CD4-positive, alpha-beta memory T cell (primary cell): ENCODE data around the gene SCAMP5. TPM values are rescaled to one million over a fixed set of nuclear protein-coding genes. Genes with fewer than 3 reads are reported as not detected.

Source experiments
- CTCF ChIA-PET: fragments of 350-600 bp; sonication (Branson Sonifier 250); formaldehyde crosslinking; loops from one replicate; lab custom pipeline; 2021; ENCODE audit warnings: inconsistent platforms; ENCODE audit not compliant: partially characterized antibody; lab: Charles Lee
- POLR2A ChIA-PET: fragments of 350-600 bp; sonication (Branson Sonifier 250); formaldehyde crosslinking; loops from one replicate; lab custom pipeline; 2021; ENCODE audit not compliant: partially characterized antibody; lab: Charles Lee
- DNase-seq, 5 donors: peaks; one replicate each; pipeline versions ENCODE4 v3.0.0 to v3.0.0-alpha.2; 2020 to 2022; ENCODE audit warnings: mixed read lengths in 1 of 5
- H3K27ac ChIP-seq: one replicate; pipeline ENCODE4 v1.7.0; 2013; ENCODE audit warnings: low read depth, low read length
- H3K27me3 ChIP-seq: 2 replicates; pipeline ENCODE4 v1.7.0; 2013; ENCODE audit warnings: mild to moderate bottlenecking, low read length, moderate library complexity; ENCODE audit not compliant: insufficient read depth
- H3K36me3 ChIP-seq: 2 replicates; pipeline ENCODE4 v1.7.0; 2013; ENCODE audit warnings: mild to moderate bottlenecking, low read length, moderate library complexity; ENCODE audit not compliant: insufficient read depth
- H3K4me1 ChIP-seq: 2 replicates; pipeline ENCODE4 v1.7.0; 2013; ENCODE audit warnings: mild to moderate bottlenecking, low read length, moderate library complexity; ENCODE audit not compliant: insufficient read depth
- H3K4me3 ChIP-seq, 2 donors: one replicate each; pipeline ENCODE4 v1.7.0; 2013; ENCODE audit warnings: low read length in 2 of 2, mild to moderate bottlenecking in 1 of 2
- H3K9me3 ChIP-seq, 2 donors: one replicate each; pipeline ENCODE4 v1.7.0; 2013; ENCODE audit warnings: low read length in 2 of 2, control low read depth in 1 of 2; ENCODE audit not compliant: control insufficient read depth in 1 of 2
- H3K27ac Mint-ChIP-seq, 7 donors: one replicate each; pipeline ENCODE4 v1.8.0; 2020 to 2021; ENCODE audit warnings: mixed read lengths in 7 of 7, mild to moderate bottlenecking in 6 of 7, inconsistent platforms in 3 of 7, moderate library complexity in 3 of 7
- H3K27me3 Mint-ChIP-seq, 2 donors: one replicate each; pipeline ENCODE4 v1.8.0; 2020 to 2021; ENCODE audit warnings: mixed read lengths in 2 of 2
- H3K36me3 Mint-ChIP-seq, 2 donors: one replicate each; pipeline ENCODE4 v1.8.0; 2020 to 2021; ENCODE audit warnings: mixed read lengths in 2 of 2, inconsistent platforms in 1 of 2, mild to moderate bottlenecking in 1 of 2
- H3K4me1 Mint-ChIP-seq, 4 donors: one replicate each; pipeline ENCODE4 v1.8.0; 2020 to 2021; ENCODE audit warnings: mixed read lengths in 4 of 4, mild to moderate bottlenecking in 1 of 4
- H3K4me3 Mint-ChIP-seq, 8 donors: one replicate each; pipeline ENCODE4 v1.8.0; 2020 to 2021; ENCODE audit warnings: mixed read lengths in 8 of 8, mild to moderate bottlenecking in 7 of 8, moderate library complexity in 6 of 8, inconsistent platforms in 3 of 8
- H3K9me3 Mint-ChIP-seq, 8 donors: one replicate each; pipeline ENCODE4 v1.8.0; 2020 to 2021; ENCODE audit warnings: mixed read lengths in 8 of 8, mild to moderate bottlenecking in 5 of 8, inconsistent platforms in 3 of 8, moderate library complexity in 1 of 8
- intact Hi-C: fragments of 100-400 bp; cut with micrococcal nuclease; formaldehyde crosslinking; loops from one replicate; pipeline ENCODE4 v1.15.1; 2023
- polyA plus RNA-seq, 2 donors: library from polyadenylated mRNA; unstranded; fragments of 300-500 nt; fragmentation: Illumina TruSeq; gene quantifications; one replicate each; pipeline ENCODE4 v1.2.3, GENCODE V29; 2021
- total RNA-seq, 2 experiments: library from RNA; stranded (reverse); gene quantifications; one replicate each; pipeline ENCODE4 v1.2.3, GENCODE V29; 2021

SCAMP5 gene
- total and polyA plus RNA-seq, 4 experiments from 2014 or later: 0.15 to 0.33 (median 0.26) TPM; not detected in 1

- H3K4me3 Mint-ChIP-seq: peak overlapping the region; percentile 64 to 86 (median 75)
Observed at GRCh38 chr15:74995779-74996765, 709 bp downstream of the SCAMP5 start.

GRCh38 chr15:74997141-74997540 is 1.8 kb downstream of the SCAMP5 start:
- peaks cover 9 to 16% (median 14%) of the 10 kb centered on the region in 4 donors for H3K4me1 Mint-ChIP-seq
- intact Hi-C loops: no loop called here
- H3K27ac ChIP-seq: no peak overlapping the region
- peaks cover 8% of the 10 kb centered on the region for H3K27me3 ChIP-seq
- H3K36me3 Mint-ChIP-seq: no peaks in the 10 kb centered on the region
- no peak for DNase-seq
- H3K4me1 ChIP-seq: peaks cover 17% of the 10 kb centered on the region
- CTCF ChIA-PET: no interaction called here
- peaks cover 0 to 5% (median 0%) of the 10 kb centered on the region in 8 donors for H3K9me3 Mint-ChIP-seq
- H3K9me3 ChIP-seq: no peaks in the 10 kb centered on the region
- H3K27ac Mint-ChIP-seq: peak overlapping the region in 1 of 7 donors; percentile 28
- H3K4me3 ChIP-seq: no peak overlapping the region
- H3K27me3 Mint-ChIP-seq: peaks cover 20 to 31% of the 10 kb centered on the region in 2 donors
- POLR2A ChIA-PET: no interaction called here
- H3K4me3 Mint-ChIP-seq: peak overlapping the region in 2 of 8 donors; percentile 72 to 80
- no peaks in the 10 kb centered on the region for H3K36me3 ChIP-seq

More at GRCh38 chr15:74995779-74996765, 709 bp downstream of the SCAMP5 start:
- no peak for DNase-seq
- H3K9me3 ChIP-seq: no peaks in the 10 kb centered on the region
- H3K4me1 Mint-ChIP-seq: peaks cover 9 to 16% (median 14%) of the 10 kb centered on the region in 4 donors
- H3K27ac Mint-ChIP-seq: peak overlapping the region in 1 of 7 donors; percentile 84
- peaks cover 8% of the 10 kb centered on the region for H3K27me3 ChIP-seq
- peaks cover 19 to 29% of the 10 kb centered on the region in 2 donors for H3K27me3 Mint-ChIP-seq
- no peaks in the 10 kb centered on the region for H3K36me3 Mint-ChIP-seq
- peak overlapping the region; percentile 47 to 74 for H3K4me3 ChIP-seq
- ChIA-PET CTCF (interaction anchor here (1.0 to 1.4 kb wide), 2 partner anchors 8 to 39 kb away, joined by 4 to 5 read pairs; partner anchors contain the start of gene RPP25), POLR2A (interaction anchor here (1.0 to 1.3 kb wide), 4 partner anchors 27 to 208 kb away, joined by 3 to 5 read pairs (median 3); partner anchors contain the start of genes COX5A, PPCDC and RPP25)
- no peak overlapping the region for H3K27ac ChIP-seq
- H3K9me3 Mint-ChIP-seq: peaks cover 0 to 5% (median 0%) of the 10 kb centered on the region in 8 donors
- intact Hi-C loops: loop anchor here (1.0 to 2.0 kb wide), 2 partner anchors 27 to 169 kb away; partner anchors contain the start of gene PPCDC
- H3K4me1 ChIP-seq: peaks cover 17% of the 10 kb centered on the region
- H3K36me3 ChIP-seq: no peaks in the 10 kb centered on the region

- H3K4me3 ChIP-seq: no peak overlapping the region
- intact Hi-C loops: no loop called here
- DNase-seq: no peak
- H3K27me3 ChIP-seq: peaks cover 8% of the 10 kb centered on the region
- no peak overlapping the region for H3K27ac Mint-ChIP-seq
- ChIA-PET POLR2A (no interaction called here), CTCF (no interaction called here)
- H3K4me3 Mint-ChIP-seq: peak overlapping the region in 6 of 8 donors; percentile 6 to 60 (median 33)
- peaks cover 17% of the 10 kb centered on the region for H3K4me1 ChIP-seq
- peaks cover 23 to 33% of the 10 kb centered on the region in 2 donors for H3K27me3 Mint-ChIP-seq
- H3K36me3 Mint-ChIP-seq: no peaks in the 10 kb centered on the region
- no peaks in the 10 kb centered on the region for H3K36me3 ChIP-seq
- H3K9me3 ChIP-seq: no peaks in the 10 kb centered on the region
- H3K27ac ChIP-seq: no peak overlapping the region
- peaks cover 0 to 5% (median 0%) of the 10 kb centered on the region in 8 donors for H3K9me3 Mint-ChIP-seq
- peaks cover 9 to 16% (median 14%) of the 10 kb centered on the region in 4 donors for H3K4me1 Mint-ChIP-seq
Observed at GRCh38 chr15:74997543-74997942, 2.2 kb downstream of the SCAMP5 start.

GRCh38 chr15:75001310-75001709 is 5.9 kb downstream of the SCAMP5 start:
- Mint-ChIP-seq H3K27ac (no peak overlapping the region), H3K27me3 (peaks cover 19 to 28% of the 10 kb centered on the region in 2 donors), H3K4me1 (peaks cover 2 to 5% (median 3%) of the 10 kb centered on the region in 4 donors), H3K9me3 (peaks cover 0 to 4% (median 0%) of the 10 kb centered on the region in 8 donors), H3K36me3 (no peaks in the 10 kb centered on the region), H3K4me3 (no peak overlapping the region)
- no peaks in the 10 kb centered on the region for H3K9me3 ChIP-seq
- ChIA-PET POLR2A (no interaction called here), CTCF (interaction anchor here (0.7 kb wide), 1 partner anchor 356 kb away, joined by 3 read pairs; no protein-coding TSS in a partner anchor)
- peaks cover 5% of the 10 kb centered on the region for H3K4me1 ChIP-seq
- H3K4me3 ChIP-seq: no peak overlapping the region
- DNase-seq: no peak
- no peaks in the 10 kb centered on the region for H3K36me3 ChIP-seq
- H3K27me3 ChIP-seq: peaks cover 8% of the 10 kb centered on the region
- H3K27ac ChIP-seq: no peak overlapping the region
- intact Hi-C loops: no loop called here

- no peaks in the 10 kb centered on the region for H3K36me3 Mint-ChIP-seq
- H3K27ac Mint-ChIP-seq: no peak overlapping the region
- H3K4me1 ChIP-seq: no peaks in the 10 kb centered on the region
- no peaks in the 10 kb centered on the region for H3K9me3 ChIP-seq
- intact Hi-C loops: no loop called here
- ChIA-PET CTCF (no interaction called here), POLR2A (no interaction called here)
- peaks cover 0 to 3% (median 0%) of the 10 kb centered on the region in 8 donors for H3K9me3 Mint-ChIP-seq
- peaks cover 14 to 25% of the 10 kb centered on the region in 2 donors for H3K27me3 Mint-ChIP-seq
- H3K27me3 ChIP-seq: peaks cover 4% of the 10 kb centered on the region
- no peak overlapping the region for H3K4me3 ChIP-seq
- DNase-seq: no peak
- peak overlapping the region in 1 of 8 donors; percentile 5 for H3K4me3 Mint-ChIP-seq
- no peaks in the 10 kb centered on the region for H3K36me3 ChIP-seq
- no peaks in the 10 kb centered on the region for H3K4me1 Mint-ChIP-seq
- no peak overlapping the region for H3K27ac ChIP-seq
Observed at GRCh38 chr15:75002398-75002797, 7.0 kb downstream of the SCAMP5 start.

- Histone ChIP-seq H3K9me3 (no peaks in the 10 kb centered on the region), H3K36me3 (no peaks in the 10 kb centered on the region), H3K4me1 (no peaks in the 10 kb centered on the region), H3K27me3 (no peaks in the 10 kb centered on the region), H3K4me3 (no peak overlapping the region), H3K27ac (no peak overlapping the region)
- Mint-ChIP-seq H3K4me3 (no peak overlapping the region), H3K4me1 (peaks cover 0 to 6% (median 1%) of the 10 kb centered on the region in 4 donors), H3K36me3 (no peaks in the 10 kb centered on the region), H3K27ac (peak overlapping the region in 1 of 7 donors; percentile 16), H3K9me3 (no peaks in the 10 kb centered on the region), H3K27me3 (peaks cover 8 to 9% of the 10 kb centered on the region in 2 donors)
- intact Hi-C loops: no loop called here
- no peak for DNase-seq
- ChIA-PET CTCF (no interaction called here), POLR2A (no interaction called here)
Observed at GRCh38 chr15:75007216-75007615, 11.9 kb downstream of the SCAMP5 start.

- no peaks in the 10 kb centered on the region for H3K9me3 Mint-ChIP-seq
- ChIA-PET CTCF (no interaction called here), POLR2A (no interaction called here)
- H3K4me1 ChIP-seq: no peaks in the 10 kb centered on the region
- H3K27me3 Mint-ChIP-seq: peaks cover 6 to 7% of the 10 kb centered on the region in 2 donors
- no peaks in the 10 kb centered on the region for H3K27me3 ChIP-seq
- no peak overlapping the region for H3K4me3 Mint-ChIP-seq
- H3K9me3 ChIP-seq: no peaks in the 10 kb centered on the region
- H3K4me3 ChIP-seq: no peak overlapping the region
- no peak for DNase-seq
- no peak overlapping the region for H3K27ac Mint-ChIP-seq
- intact Hi-C loops: no loop called here
- no peak overlapping the region for H3K27ac ChIP-seq
- no peaks in the 10 kb centered on the region for H3K36me3 Mint-ChIP-seq
- H3K4me1 Mint-ChIP-seq: peaks cover 0 to 6% (median 1%) of the 10 kb centered on the region in 4 donors
- no peaks in the 10 kb centered on the region for H3K36me3 ChIP-seq
Observed at GRCh38 chr15:75008221-75008625, 12.9 kb downstream of the SCAMP5 start.
